Measurements from ENCODE around the gene IMPG2.

Gene IMPG2

GRCh38 chr3:101300073-101300472 lies 20.3 kb downstream of the IMPG2 start:
- no peaks in the 10 kb centered on the region for H3K4me1 ChIP-seq
- H3K9me3 ChIP-seq, result no peaks in the 10 kb centered on the region
- in situ Hi-C loops (cut with MboI; ENCODE audit: low sequenced_read_pairs), result no loop called here
- no peaks in the 10 kb centered on the region for H3K27me3 ChIP-seq (ENCODE audit: low read depth)
- H3K36me3 ChIP-seq (replicated peaks), result no peaks in the 10 kb centered on the region
- no peak for DNase-seq (ENCODE audit: low spot score in 2 of 2)
- H3K4me3 ChIP-seq, result no peak overlapping the region

GRCh38 chr3:101292027-101292426 lies 28.3 kb downstream of the IMPG2 start:
- Histone ChIP-seq H3K27me3 (ENCODE audit: low read depth) (no peaks in the 10 kb centered on the region), H3K4me1 (no peaks in the 10 kb centered on the region), H3K9me3 (no peaks in the 10 kb centered on the region), H3K36me3 (replicated peaks) (no peaks in the 10 kb centered on the region), H3K4me3 (no peak overlapping the region)
- in situ Hi-C loops (cut with MboI; ENCODE audit: low sequenced_read_pairs), result no loop called here
- DNase-seq (ENCODE audit: low spot score in 2 of 2), result no peak

DNA sequence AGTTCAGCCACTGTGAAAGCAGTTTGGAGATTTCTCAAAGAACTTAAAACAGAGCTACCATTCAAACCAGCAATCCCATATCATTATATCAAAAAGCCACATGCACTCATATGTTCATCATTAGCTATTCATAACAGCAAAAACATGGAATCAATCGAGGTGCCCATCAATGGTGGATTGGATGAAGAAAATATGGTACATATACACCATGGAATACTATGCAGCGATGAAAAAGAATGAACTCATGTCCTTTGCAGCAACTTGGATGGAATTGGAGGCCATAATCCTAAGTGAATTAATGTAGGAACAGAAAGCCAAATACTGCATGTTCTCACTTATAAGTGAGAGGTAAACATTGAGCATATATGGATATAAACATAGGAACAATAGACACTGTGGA lies 32.1 kb downstream of the IMPG2 start:
- Histone ChIP-seq H3K4me1 (no peaks in the 10 kb centered on the region), H3K27me3 (ENCODE audit: low read depth) (no peaks in the 10 kb centered on the region), H3K4me3 (no peak overlapping the region), H3K9me3 (no peaks in the 10 kb centered on the region), H3K36me3 (replicated peaks) (no peaks in the 10 kb centered on the region)
- in situ Hi-C loops (cut with MboI; ENCODE audit: low sequenced_read_pairs), result no loop called here
- DNase-seq (ENCODE audit: low spot score in 2 of 2), result no peak

- Histone ChIP-seq H3K27me3 (ENCODE audit: low read depth) (no peaks in the 10 kb centered on the region), H3K36me3 (replicated peaks) (no peaks in the 10 kb centered on the region), H3K4me3 (no peak overlapping the region), H3K9me3 (no peaks in the 10 kb centered on the region), H3K4me1 (no peaks in the 10 kb centered on the region)
- DNase-seq (ENCODE audit: low spot score in 2 of 2), result no peak
- in situ Hi-C loops (cut with MboI; ENCODE audit: low sequenced_read_pairs), result no loop called here
Observed at GRCh38 chr3:101284757-101285156, 35.6 kb downstream of the IMPG2 start.

GRCh38 chr3:101281521-101282030 lies 38.8 kb downstream of the IMPG2 start:
- H3K9me3 ChIP-seq, result no peaks in the 10 kb centered on the region
- DNase-seq (ENCODE audit: low spot score in 2 of 2), result no peak
- H3K4me1 ChIP-seq, result no peaks in the 10 kb centered on the region
- no peaks in the 10 kb centered on the region for H3K36me3 ChIP-seq (replicated peaks)
- in situ Hi-C loops (cut with MboI; ENCODE audit: low sequenced_read_pairs), result no loop called here
- no peak overlapping the region for H3K4me3 ChIP-seq
- H3K27me3 ChIP-seq (ENCODE audit: low read depth), result no peaks in the 10 kb centered on the region

GRCh38 chr3:101279765-101280385 lies 40.5 kb downstream of the IMPG2 start:
- H3K4me1 ChIP-seq, result no peaks in the 10 kb centered on the region
- no peaks in the 10 kb centered on the region for H3K27me3 ChIP-seq (ENCODE audit: low read depth)
- no peaks in the 10 kb centered on the region for H3K9me3 ChIP-seq
- no peak for DNase-seq (ENCODE audit: low spot score in 2 of 2)
- no peaks in the 10 kb centered on the region for H3K36me3 ChIP-seq (replicated peaks)
- in situ Hi-C loops (cut with MboI; ENCODE audit: low sequenced_read_pairs), result no loop called here
- no peak overlapping the region for H3K4me3 ChIP-seq

GRCh38 chr3:101279162-101279561 lies 41.2 kb downstream of the IMPG2 start:
- Histone ChIP-seq H3K4me3 (no peak overlapping the region), H3K36me3 (replicated peaks) (no peaks in the 10 kb centered on the region), H3K27me3 (ENCODE audit: low read depth) (no peaks in the 10 kb centered on the region; the same call in 1 of the 2 replicates), H3K4me1 (no peaks in the 10 kb centered on the region), H3K9me3 (no peaks in the 10 kb centered on the region)
- in situ Hi-C loops (cut with MboI; ENCODE audit: low sequenced_read_pairs), result no loop called here
- no peak for DNase-seq (ENCODE audit: low spot score in 2 of 2)

GRCh38 chr3:101278727-101279126 lies 41.6 kb downstream of the IMPG2 start:
- Histone ChIP-seq H3K4me3 (no peak overlapping the region), H3K4me1 (no peaks in the 10 kb centered on the region), H3K27me3 (ENCODE audit: low read depth) (no peaks in the 10 kb centered on the region; the same call in 1 of the 2 replicates), H3K9me3 (no peaks in the 10 kb centered on the region), H3K36me3 (replicated peaks) (no peaks in the 10 kb centered on the region)
- in situ Hi-C loops (cut with MboI; ENCODE audit: low sequenced_read_pairs), result no loop called here
- DNase-seq (ENCODE audit: low spot score in 2 of 2), result no peak

- in situ Hi-C loops (cut with MboI; ENCODE audit: low sequenced_read_pairs), result no loop called here
- Histone ChIP-seq H3K4me3 (no peak overlapping the region), H3K4me1 (no peaks in the 10 kb centered on the region), H3K27me3 (ENCODE audit: low read depth) (no peaks in the 10 kb centered on the region; the same call in 1 of the 2 replicates), H3K9me3 (no peaks in the 10 kb centered on the region), H3K36me3 (replicated peaks) (no peaks in the 10 kb centered on the region)
- no peak for DNase-seq (ENCODE audit: low spot score in 2 of 2)
Observed at GRCh38 chr3:101273608-101274007, 46.8 kb downstream of the IMPG2 start.

GRCh38 chr3:101273156-101273555 lies 47.2 kb downstream of the IMPG2 start:
- Histone ChIP-seq H3K4me3 (no peak overlapping the region), H3K36me3 (replicated peaks) (no peaks in the 10 kb centered on the region), H3K9me3 (no peaks in the 10 kb centered on the region), H3K4me1 (no peaks in the 10 kb centered on the region), H3K27me3 (ENCODE audit: low read depth) (no peaks in the 10 kb centered on the region; the same call in 1 of the 2 replicates)
- no peak for DNase-seq (ENCODE audit: low spot score in 2 of 2)
- in situ Hi-C loops (cut with MboI; ENCODE audit: low sequenced_read_pairs), result no loop called here

GRCh38 chr3:101271728-101272127 lies 48.6 kb downstream of the IMPG2 start:
- no peaks in the 10 kb centered on the region for H3K36me3 ChIP-seq (replicated peaks)
- H3K9me3 ChIP-seq, result no peaks in the 10 kb centered on the region
- in situ Hi-C loops (cut with MboI; ENCODE audit: low sequenced_read_pairs), result no loop called here
- no peak overlapping the region for H3K4me3 ChIP-seq
- H3K4me1 ChIP-seq, result no peaks in the 10 kb centered on the region
- no peaks in the 10 kb centered on the region; the same call in 1 of the 2 replicates for H3K27me3 ChIP-seq (ENCODE audit: low read depth)
- DNase-seq (ENCODE audit: low spot score in 2 of 2), result no peak

- no peaks in the 10 kb centered on the region for H3K4me1 ChIP-seq
- no peaks in the 10 kb centered on the region for H3K36me3 ChIP-seq (replicated peaks)
- in situ Hi-C loops (cut with MboI; ENCODE audit: low sequenced_read_pairs), result no loop called here
- DNase-seq (ENCODE audit: low spot score in 2 of 2), result no peak
- no peaks in the 10 kb centered on the region; the same call in 1 of the 2 replicates for H3K27me3 ChIP-seq (ENCODE audit: low read depth)
- no peaks in the 10 kb centered on the region for H3K9me3 ChIP-seq
- H3K4me3 ChIP-seq, result no peak overlapping the region
Observed at GRCh38 chr3:101270149-101270548, 50.2 kb downstream of the IMPG2 start.

DNA sequence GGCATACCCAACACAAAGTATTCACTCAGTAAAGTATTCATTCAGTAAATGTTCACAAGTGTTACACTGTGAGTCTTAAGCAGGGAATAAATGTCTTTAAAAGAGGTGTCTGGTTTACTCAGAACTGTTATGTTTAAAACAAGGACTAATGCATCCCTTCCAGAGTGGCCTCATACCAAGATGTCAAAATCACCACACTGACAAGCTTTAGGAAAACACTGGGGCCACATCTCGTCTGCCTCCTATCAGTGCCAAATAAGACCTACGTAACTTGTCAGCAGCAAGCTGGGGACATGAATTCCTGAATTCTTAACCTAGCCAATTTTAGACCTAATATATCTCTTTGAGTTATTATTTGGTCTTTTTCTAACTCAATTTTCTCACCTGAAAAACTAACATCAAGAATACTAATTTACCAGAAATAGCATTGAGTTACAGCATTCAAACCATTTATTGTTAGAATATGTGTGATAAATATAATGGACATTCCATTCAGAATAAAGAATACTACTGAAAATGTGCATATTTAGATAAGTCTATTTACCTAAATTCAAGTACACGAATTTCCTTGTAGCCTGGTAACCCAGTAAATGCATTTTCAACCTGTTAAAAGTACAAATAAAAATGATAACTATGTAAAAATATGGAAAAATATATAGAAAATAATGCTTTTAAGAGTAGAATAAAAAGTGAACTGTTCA lies 51.3 kb downstream of the IMPG2 start:
- DNase-seq (ENCODE audit: low spot score in 2 of 2), result no peak
- Histone ChIP-seq H3K36me3 (replicated peaks) (no peaks in the 10 kb centered on the region), H3K27me3 (ENCODE audit: low read depth) (no peaks in the 10 kb centered on the region; the same call in 1 of the 2 replicates), H3K4me1 (no peaks in the 10 kb centered on the region), H3K9me3 (no peaks in the 10 kb centered on the region), H3K4me3 (no peak overlapping the region)
- in situ Hi-C loops (cut with MboI; ENCODE audit: low sequenced_read_pairs), result no loop called here

DNA sequence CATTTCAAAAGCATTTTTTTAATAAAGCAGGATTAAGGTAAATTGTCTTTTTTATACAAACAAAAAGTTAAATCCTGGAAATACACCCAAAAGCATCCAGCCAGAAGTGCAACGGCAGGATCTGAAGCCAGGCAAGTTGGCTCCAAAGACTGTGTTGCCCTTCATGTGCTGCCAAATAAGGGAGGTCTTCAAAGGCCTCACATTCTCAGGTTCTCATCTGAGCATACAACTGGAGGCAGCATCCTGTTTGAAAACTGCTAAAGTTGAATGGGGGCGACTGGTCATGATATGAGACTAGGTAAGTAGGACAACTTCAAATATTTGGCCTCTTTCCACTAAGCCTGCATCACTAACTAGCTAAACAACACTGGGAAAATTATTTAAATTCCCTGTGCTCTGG lies 52.2 kb downstream of the IMPG2 start:
- in situ Hi-C loops (cut with MboI; ENCODE audit: low sequenced_read_pairs), result no loop called here
- no peaks in the 10 kb centered on the region for H3K36me3 ChIP-seq (replicated peaks)
- no peaks in the 10 kb centered on the region for H3K9me3 ChIP-seq
- H3K4me1 ChIP-seq, result no peaks in the 10 kb centered on the region
- H3K4me3 ChIP-seq, result no peak overlapping the region
- no peaks in the 10 kb centered on the region; the same call in 1 of the 2 replicates for H3K27me3 ChIP-seq (ENCODE audit: low read depth)
- no peak for DNase-seq (ENCODE audit: low spot score in 2 of 2)
